Measurements from ENCODE around the gene ARHGAP31. TPM values are rescaled to one million over a fixed set of nuclear protein-coding genes. Genes with fewer than 3 reads are reported as not detected.

The ARHGAP31 gene
- total RNA-seq, 6 experiments from 2014 or later = 1.6 to 8.7 (median 4.9) TPM

DNA sequence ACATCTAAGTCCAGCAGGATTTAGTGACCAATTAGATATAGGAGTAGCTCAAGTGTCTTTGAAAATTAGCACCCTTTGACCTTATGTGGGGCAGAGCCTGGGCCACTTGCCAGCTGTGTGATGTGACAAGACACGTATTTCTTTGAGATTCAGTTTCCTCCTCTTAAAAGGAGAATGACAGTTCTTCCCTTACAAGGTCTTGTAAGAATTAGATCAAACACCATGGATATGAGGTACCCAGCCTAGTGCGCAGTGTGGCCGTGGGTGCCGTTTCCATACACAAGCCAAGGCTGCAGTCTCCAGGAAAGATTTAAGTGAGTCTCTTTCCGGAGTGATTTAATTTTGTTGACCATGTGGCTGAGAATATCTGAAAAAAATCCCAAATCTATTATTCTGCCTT lies 46.3 kb downstream of the ARHGAP31 start:
- Histone ChIP-seq H3K36me3 (no peaks in the 10 kb centered on the region), H3K27me3 (no peaks in the 10 kb centered on the region), H3K9me3 (no peaks in the 10 kb centered on the region), H3K4me3 (no peak overlapping the region), H3K4me1 (no peaks in the 10 kb centered on the region), H3K27ac (no peak overlapping the region)
- DNase-seq (no peak), ATAC-seq (peak; percentile 26 to 49 (median 38))
- 78% methylated on average over 5 of the region's 5 CpGs for WGBS (ENCODE audit: insufficient coverage, low coverage, low lambda C conversion rate, missing lambda C conversion rate)
- TF ChIP-seq, protein P1, sequence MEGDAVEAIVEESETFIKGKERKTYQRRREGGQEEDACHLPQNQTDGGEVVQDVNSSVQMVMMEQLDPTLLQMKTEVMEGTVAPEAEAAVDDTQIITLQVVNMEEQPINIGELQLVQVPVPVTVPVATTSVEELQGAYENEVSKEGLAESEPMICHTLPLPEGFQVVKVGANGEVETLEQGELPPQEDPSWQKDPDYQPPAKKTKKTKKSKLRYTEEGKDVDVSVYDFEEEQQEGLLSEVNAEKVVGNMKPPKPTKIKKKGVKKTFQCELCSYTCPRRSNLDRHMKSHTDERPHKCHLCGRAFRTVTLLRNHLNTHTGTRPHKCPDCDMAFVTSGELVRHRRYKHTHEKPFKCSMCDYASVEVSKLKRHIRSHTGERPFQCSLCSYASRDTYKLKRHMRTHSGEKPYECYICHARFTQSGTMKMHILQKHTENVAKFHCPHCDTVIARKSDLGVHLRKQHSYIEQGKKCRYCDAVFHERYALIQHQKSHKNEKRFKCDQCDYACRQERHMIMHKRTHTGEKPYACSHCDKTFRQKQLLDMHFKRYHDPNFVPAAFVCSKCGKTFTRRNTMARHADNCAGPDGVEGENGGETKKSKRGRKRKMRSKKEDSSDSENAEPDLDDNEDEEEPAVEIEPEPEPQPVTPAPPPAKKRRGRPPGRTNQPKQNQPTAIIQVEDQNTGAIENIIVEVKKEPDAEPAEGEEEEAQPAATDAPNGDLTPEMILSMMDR (IDR thresholded peaks at IDR 0.05) = no peak
- intact Hi-C loops (cut with DNase I) = no loop called here

DNA sequence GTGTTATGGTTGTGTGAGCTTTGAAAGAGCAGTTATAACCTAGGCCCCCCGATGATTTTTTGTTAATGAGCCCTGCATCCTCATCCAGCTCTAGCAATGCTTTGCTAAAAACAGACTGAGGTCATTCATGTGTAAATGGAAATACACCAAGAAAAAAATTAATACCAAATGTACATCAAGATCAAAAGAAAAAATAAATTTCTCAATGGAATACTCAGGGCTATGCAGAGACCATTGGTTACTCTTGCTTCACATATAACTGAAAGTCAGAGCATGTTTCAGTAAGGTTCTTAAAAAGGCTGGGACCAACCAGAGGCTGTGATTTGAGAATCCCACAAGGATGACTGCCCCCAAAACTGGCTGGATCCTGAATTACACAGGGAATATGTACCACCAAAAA lies 48.0 kb downstream of the ARHGAP31 start:
- Histone ChIP-seq H3K9me3 (no peaks in the 10 kb centered on the region), H3K27me3 (no peaks in the 10 kb centered on the region), H3K4me1 (no peaks in the 10 kb centered on the region), H3K4me3 (no peak overlapping the region), H3K36me3 (no peaks in the 10 kb centered on the region), H3K27ac (no peak overlapping the region)
- WGBS (ENCODE audit: insufficient coverage, low coverage, low lambda C conversion rate, missing lambda C conversion rate) = 100% methylated on average over 1 of the region's 1 CpG
- TF ChIP-seq, protein P1 (IDR thresholded peaks at IDR 0.05) = no peak
- no peak for TF ChIP-seq POLR2A (IDR thresholded peaks at IDR 0.05)
- no peak for DNase-seq
- intact Hi-C loops (cut with DNase I) = no loop called here
- ATAC-seq = no peak

DNA sequence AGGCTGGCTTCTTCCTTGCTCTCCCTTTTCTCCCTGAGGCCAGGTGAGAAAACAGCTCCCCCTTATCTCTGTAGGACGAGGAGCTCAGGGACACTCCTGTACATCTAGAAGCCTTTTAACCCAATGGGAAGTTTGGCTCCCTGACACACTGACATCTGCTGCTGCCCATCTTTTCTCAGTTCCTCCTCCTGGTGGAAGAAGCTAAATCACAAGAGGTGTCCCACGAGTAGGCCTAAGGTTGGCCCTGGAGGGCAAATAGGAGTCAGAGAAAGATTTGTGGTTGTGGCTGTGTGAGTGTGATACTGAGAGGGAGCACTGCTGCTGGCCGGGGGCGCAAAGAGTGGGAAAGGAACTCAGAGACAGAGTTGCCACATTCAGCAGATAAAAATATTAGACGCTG lies 49.5 kb downstream of the ARHGAP31 start:
- no peaks in the 10 kb centered on the region for H3K9me3 ChIP-seq
- peak in 1 of 4 donors; percentile 32 for ATAC-seq
- H3K27ac ChIP-seq = no peak overlapping the region
- WGBS (ENCODE audit: insufficient coverage, low coverage, low lambda C conversion rate, missing lambda C conversion rate) = 55% methylated on average over 5 of the region's 5 CpGs
- intact Hi-C loops (cut with DNase I) = no loop called here
- H3K4me3 ChIP-seq = no peak overlapping the region
- H3K27me3 ChIP-seq = no peaks in the 10 kb centered on the region
- no peak for DNase-seq
- no peaks in the 10 kb centered on the region for H3K36me3 ChIP-seq
- H3K4me1 ChIP-seq = peaks cover 0 to 3% (median 0%) of the 10 kb centered on the region in 4 donors
- TF ChIP-seq POLR2A (IDR thresholded peaks at IDR 0.05) = no peak
- TF ChIP-seq, protein P1 (IDR thresholded peaks at IDR 0.05) = no peak

DNA sequence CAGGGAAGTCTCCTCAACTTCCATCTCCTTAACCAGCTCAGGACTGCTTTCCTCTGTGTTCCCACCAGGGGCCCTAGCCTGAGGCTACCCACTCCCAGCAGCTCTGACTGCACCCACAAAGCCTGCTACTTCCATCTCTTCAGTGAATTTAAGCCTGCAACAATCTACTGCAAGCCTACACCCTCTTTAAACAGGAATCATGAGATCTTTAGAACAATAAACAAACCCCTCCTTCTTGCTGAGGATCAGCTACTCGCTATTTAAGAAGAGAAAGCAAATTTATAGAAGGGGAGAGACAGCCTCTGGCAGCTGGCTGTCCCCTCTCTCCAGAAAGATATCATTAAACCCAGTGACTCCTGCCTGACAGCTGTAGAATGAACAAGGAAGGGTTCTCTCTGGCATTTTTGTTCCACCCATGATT lies 51.9 kb downstream of the ARHGAP31 start:
- WGBS (ENCODE audit: insufficient coverage, low coverage, low lambda C conversion rate, missing lambda C conversion rate) = 36% methylated on average over 1 of the region's 1 CpG
- no peak for DNase-seq
- Histone ChIP-seq H3K9me3 (no peaks in the 10 kb centered on the region), H3K4me3 (no peak overlapping the region), H3K27ac (no peak overlapping the region), H3K4me1 (peaks cover 0 to 7% (median 0%) of the 10 kb centered on the region in 4 donors), H3K27me3 (no peaks in the 10 kb centered on the region), H3K36me3 (no peaks in the 10 kb centered on the region)
- ATAC-seq = no peak
- TF ChIP-seq, protein P1 (IDR thresholded peaks at IDR 0.05) = no peak
- TF ChIP-seq POLR2A (IDR thresholded peaks at IDR 0.05) = no peak
- intact Hi-C loops (cut with DNase I) = no loop called here

DNA sequence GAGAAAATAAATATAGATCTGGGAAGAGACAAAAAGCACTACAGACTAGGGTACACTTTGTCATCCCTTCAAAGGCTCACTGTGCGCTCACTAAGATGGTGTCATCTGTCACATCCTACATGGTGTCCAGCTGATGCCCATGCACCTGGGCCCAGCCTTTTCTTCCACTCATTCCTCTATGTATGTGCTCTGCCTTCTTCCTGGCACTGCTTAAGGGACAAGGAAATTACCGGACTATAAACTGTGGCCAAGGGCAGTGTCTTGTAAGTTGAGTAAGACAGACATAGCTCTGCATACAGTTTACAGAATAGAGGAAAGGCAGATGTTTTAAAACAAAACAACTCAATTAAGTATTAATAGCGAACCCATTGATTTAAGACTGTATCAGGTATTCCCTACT lies 52.9 kb downstream of the ARHGAP31 start:
- no peak for ATAC-seq
- Histone ChIP-seq H3K36me3 (no peaks in the 10 kb centered on the region), H3K27ac (no peak overlapping the region), H3K4me3 (no peak overlapping the region), H3K27me3 (no peaks in the 10 kb centered on the region), H3K9me3 (no peaks in the 10 kb centered on the region), H3K4me1 (peaks cover 0 to 7% (median 0%) of the 10 kb centered on the region in 4 donors)
- WGBS (ENCODE audit: insufficient coverage, low coverage, low lambda C conversion rate, missing lambda C conversion rate) = 82% methylated on average over 3 of the region's 3 CpGs
- no peak for DNase-seq
- TF ChIP-seq, protein P1 (IDR thresholded peaks at IDR 0.05) = no peak
- no peak for TF ChIP-seq POLR2A (IDR thresholded peaks at IDR 0.05)
- intact Hi-C loops (cut with DNase I) = no loop called here

Measured in right lobe of liver (tissue), 6 donors.